Fibroblast of the aortic adventitia (primary cell): ENCODE measurements around the gene GRAP2. TPM values are rescaled to one million over a fixed set of nuclear protein-coding genes. Genes with fewer than 3 reads are reported as not detected.

ENCODE experiments used
- DNase-seq: peaks from one replicate; pipeline ENCODE4 v3.0.0-alpha.2; 2010; ENCODE audit warnings: low read depth
- H3K4me3 ChIP-seq: 2 replicates; pipeline ENCODE4 v1.5.1; 2011; ENCODE audit warnings: low read depth, mild to moderate bottlenecking, control low read depth, low read length, moderate library complexity
- total RNA-seq: library from RNA; depleted of rRNA; stranded (reverse); fragments of >200 nt; gene quantifications from 2 replicates; pipeline ENCODE4 v1.2.3, GENCODE V29; 2012; ENCODE audit warnings: low replicate concordance
- TF ChIP-seq, protein P1 (sequence below): IDR thresholded peaks from 2 replicates; pipeline ENCODE4 v1.5.1; 2011; ENCODE audit warnings: mild to moderate bottlenecking, low read length, control low read depth, inconsistent platforms; ENCODE audit not compliant: insufficient read depth

GRAP2 gene
- total RNA-seq, 1 donor, result not detected

DNA sequence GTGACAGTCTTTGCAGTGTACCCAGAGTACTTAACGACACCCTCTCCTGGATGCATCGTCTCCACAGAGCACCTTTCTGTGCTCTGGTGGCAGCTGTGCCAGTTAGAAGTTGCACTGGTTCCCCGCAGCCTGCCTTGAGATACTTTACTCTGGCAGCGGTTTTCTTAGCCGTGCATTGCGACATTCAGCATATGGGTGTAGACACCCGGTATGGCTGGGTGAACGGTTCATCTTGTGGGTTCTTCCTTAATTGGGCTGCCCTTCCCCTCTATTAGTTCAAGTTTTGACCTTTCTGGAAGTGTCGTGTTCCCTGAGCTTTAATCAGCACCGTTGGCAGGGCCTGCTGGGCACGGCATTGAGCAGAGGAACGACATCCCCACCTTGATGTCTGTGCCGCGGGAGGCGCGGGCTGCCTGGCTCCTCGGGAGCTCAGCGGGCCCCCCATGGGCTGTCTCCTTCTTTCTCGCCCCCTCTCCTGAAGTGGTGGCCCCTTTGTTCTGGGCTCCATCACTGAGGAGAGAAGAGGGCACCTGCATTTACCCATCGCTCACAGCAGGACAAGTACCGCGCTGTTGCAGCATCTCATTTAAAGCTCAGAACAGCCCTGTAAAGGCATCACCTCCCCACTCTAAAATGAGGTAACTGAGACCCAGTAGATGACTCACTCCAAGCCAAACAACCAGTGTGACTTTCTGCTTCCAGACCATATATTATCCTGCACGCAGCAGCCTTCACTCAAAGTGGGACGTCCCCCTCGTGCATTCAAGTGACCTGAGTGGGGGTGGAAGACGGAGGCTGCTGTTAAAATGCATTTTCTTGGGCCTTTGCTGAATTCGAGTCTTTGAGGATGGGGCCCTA, 107.2 kb downstream of the GRAP2 start:
- TF ChIP-seq, protein P1, sequence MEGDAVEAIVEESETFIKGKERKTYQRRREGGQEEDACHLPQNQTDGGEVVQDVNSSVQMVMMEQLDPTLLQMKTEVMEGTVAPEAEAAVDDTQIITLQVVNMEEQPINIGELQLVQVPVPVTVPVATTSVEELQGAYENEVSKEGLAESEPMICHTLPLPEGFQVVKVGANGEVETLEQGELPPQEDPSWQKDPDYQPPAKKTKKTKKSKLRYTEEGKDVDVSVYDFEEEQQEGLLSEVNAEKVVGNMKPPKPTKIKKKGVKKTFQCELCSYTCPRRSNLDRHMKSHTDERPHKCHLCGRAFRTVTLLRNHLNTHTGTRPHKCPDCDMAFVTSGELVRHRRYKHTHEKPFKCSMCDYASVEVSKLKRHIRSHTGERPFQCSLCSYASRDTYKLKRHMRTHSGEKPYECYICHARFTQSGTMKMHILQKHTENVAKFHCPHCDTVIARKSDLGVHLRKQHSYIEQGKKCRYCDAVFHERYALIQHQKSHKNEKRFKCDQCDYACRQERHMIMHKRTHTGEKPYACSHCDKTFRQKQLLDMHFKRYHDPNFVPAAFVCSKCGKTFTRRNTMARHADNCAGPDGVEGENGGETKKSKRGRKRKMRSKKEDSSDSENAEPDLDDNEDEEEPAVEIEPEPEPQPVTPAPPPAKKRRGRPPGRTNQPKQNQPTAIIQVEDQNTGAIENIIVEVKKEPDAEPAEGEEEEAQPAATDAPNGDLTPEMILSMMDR, result no peak
- H3K4me3 ChIP-seq, result no peak overlapping the region
- DNase-seq, result no peak

DNA sequence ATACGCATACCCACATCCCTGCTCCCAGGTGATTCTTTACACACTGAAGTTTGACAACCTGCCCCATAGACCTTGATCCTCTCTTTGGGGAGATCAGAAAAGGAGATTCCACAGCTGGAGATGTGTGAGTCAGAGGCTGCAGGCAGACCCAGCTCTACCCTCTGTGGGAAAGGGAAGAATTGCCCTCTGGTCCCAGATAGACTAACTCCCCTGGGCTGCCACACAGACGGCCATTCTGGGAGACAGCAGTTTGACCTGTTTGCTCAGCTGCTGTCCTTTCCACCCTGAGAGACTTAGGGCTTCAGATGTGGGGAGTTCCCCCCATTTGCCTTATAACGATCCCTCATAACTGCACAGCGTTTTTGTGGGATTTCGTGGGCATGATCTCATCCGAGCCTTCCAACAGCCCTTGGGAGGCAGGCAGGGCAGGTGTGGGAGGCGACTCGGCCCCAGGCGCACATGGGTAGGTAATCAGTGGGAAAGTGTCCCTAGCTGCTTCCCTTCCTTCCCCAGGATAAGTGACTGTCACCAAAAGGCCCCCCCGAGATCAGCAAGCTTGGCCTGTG, 107.9 kb downstream of the GRAP2 start:
- no peak for DNase-seq
- H3K4me3 ChIP-seq, result no peak overlapping the region
- TF ChIP-seq, protein P1, result no peak

DNA sequence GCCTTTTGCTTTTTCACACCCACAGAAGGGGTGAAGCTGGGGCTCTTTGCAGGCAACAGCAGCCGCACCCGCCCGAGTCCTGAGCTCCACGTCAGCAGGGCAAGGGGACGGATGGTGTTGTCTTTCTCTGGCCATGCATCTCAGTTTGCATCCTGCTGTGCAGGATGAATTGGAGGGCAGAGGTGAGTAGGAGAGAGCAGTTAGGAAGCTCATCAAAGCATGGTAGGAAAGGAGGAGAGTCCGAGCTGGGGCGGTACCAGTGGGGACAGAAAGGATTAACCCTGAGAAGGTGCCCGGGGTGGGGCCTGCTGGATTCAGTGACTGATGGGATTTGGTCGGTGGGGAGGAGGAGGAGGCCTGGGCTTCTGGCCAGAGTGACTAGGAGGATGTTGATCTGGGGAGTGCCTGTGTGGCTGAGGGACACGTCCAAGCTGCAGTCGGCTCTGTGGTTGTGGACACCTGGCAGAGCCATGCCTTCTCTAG, 108.4 kb downstream of the GRAP2 start:
- H3K4me3 ChIP-seq, result no peak overlapping the region
- DNase-seq, result no peak
- TF ChIP-seq, protein P1, result no peak

DNA sequence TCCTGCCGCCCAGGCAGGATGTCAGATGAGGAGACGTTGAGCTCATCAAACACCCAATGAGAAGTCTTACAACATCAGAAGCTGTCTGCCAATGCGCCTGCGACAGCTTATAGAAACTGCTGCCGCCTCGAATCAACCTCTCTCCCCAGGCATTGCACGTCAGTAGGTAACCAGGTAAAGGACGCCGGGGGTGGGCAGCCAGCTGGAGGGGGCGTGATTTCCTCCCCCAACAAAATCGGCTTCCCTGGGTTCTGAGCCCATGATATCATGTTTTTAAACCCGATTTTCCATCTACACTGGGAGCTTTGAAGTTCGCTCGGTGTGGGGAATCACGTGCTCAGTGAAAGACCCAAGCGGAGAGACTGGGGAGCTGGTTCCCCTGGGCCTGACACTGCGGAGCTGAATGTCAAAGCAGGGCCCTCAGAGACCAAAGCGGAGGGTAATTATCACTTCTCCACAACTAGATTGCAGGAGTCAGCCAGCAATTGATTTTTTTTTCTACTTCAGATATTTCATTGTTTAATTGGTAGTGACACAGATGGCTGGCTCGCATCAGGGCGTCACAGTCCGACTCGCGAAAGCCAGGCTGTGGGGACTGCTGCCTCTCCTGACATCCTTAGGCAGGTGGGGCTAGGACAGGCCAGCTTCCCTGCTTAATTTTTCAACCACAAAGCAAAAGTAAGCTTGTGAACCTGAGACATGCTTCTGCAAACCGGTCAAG, 109.2 kb downstream of the GRAP2 start:
- TF ChIP-seq, protein P1, result no peak
- no peak overlapping the region for H3K4me3 ChIP-seq
- no peak for DNase-seq

DNA sequence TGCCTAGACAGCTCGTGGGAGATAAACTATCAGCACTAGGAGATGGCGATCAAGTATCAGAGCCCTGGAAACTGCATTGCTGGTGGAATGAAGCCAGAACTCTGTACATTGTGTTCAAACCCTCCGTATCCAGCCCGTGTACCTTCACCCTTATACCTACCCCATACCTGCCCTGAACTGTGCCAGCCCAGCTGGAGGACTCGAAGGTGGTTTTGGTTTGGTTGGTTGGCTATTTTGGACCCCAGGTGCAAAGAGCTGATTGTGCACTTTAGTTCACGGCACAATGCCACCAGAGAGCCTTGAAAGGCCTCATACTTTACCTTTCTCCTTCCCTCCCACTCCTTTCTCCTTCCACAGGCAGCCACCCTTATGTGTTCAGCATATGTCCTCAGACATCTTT, 109.9 kb downstream of the GRAP2 start:
- no peak overlapping the region for H3K4me3 ChIP-seq
- no peak for DNase-seq
- TF ChIP-seq, protein P1, result no peak

DNA sequence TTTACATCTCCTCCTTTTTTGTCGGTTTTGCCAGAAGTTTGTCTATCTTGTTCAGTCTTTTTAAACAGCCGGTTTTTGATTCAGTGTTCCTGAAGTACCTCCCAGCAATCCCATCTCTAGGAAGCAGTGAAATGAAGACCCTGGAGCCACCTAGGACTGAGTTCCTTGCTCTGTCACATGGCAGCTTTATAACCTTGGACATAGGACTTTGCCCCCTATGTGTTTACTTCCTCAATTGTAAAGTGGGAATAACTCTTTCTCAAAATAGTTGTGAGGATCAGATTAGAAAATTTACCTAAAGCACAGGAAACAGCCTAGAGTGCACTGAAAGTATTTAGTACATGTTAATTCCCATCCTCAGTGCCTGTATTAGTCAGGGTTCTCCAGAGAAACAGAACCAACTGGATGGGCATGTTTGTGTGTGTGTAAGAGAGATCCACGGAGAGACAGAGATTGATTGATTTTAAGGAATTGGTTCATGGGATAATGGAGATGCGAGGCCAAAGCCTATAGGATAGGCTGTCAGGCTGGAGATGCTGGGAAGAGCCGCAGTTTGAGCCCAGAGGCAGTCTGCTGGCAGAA, 113.9 kb downstream of the GRAP2 start:
- TF ChIP-seq, protein P1, result no peak
- H3K4me3 ChIP-seq, result no peak overlapping the region
- DNase-seq, result no peak
